HepG2 (cell line): ENCODE measurements around the gene UGP2. TPM values are rescaled to one million over a fixed set of nuclear protein-coding genes. Genes with fewer than 3 reads are reported as not detected.

Source experiments
- ATAC-seq: fragments of 200-7000 bp; cut with Tn5 transposase; 3 replicates; pipeline ENCODE4 v1.9.1; 2020; ENCODE audit warnings: mild to moderate bottlenecking, moderate library complexity
- BruUV-seq: library from RNA; stranded (reverse); fragments of 400-500 nt; replicated peaks from 2 replicates; lab custom pipeline; 2021; lab: Mats Ljungman, UMichigan
- CTCF ChIA-PET: fragments of 300-600 bp; formaldehyde crosslinking; extraction: SDS; loops from one replicate; lab custom pipeline; 2021; ENCODE audit warnings: low total read pairs, inconsistent platforms, low intra/inter-chr PET ratio; lab: Yijun Ruan, JAX
- POLR2A ChIA-PET: fragments of 350-600 bp; sonication (Branson Sonifier 250); formaldehyde crosslinking; loops from one replicate; lab custom pipeline; 2020; ENCODE audit warnings: antibody characterized with exemption, inconsistent platforms; lab: Yijun Ruan, JAX
- DNase-seq: peaks from one replicate; pipeline ENCODE4 v3.0.0-alpha.2; 2015; ENCODE audit warnings: low spot score
- FAIRE-seq: peaks from 3 replicates; lab custom pipeline; 2011; peaks lifted over from hg19 to GRCh38; lab: Jason Lieb, UNC
- H2AFZ ChIP-seq: one replicate; pipeline ENCODE4 v1.6.1; 2011; ENCODE audit warnings: low read length, inconsistent platforms
- H3K27ac ChIP-seq: fragments of 300-600 bp; 3 replicates; pipeline ENCODE4 v1.8.0; 2011; ENCODE audit warnings: mixed run types, mild to moderate bottlenecking, mixed read lengths, low read length, inconsistent platforms; ENCODE audit not compliant: insufficient read depth; ENCODE audit errors: extremely low read length
- H3K27me3 ChIP-seq, 2 experiments: fragments of 200-600 bp in 1 of 2; 2 replicates in 1 of 2; 3 replicates in 1 of 2; pipeline versions ENCODE4 v1.6.0 to v1.8.0; 2011; ENCODE audit warnings: low read length in 2 of 2, mild to moderate bottlenecking in 2 of 2, moderate library complexity in 2 of 2, inconsistent platforms in 1 of 2; ENCODE audit not compliant: insufficient read depth in 2 of 2, control insufficient read depth in 1 of 2
- H3K36me3 ChIP-seq, 2 experiments: fragments of 200-600 bp in 1 of 2; replicated peaks in 1 of 2; 2 replicates in 1 of 2; 3 replicates in 1 of 2; pipeline versions ENCODE4 v1.5.1 to v1.8.0; 2011; ENCODE audit warnings: low read length in 2 of 2, inconsistent platforms in 1 of 2; ENCODE audit not compliant: insufficient read depth in 2 of 2, control insufficient read depth in 1 of 2
- H3K4me1 ChIP-seq: 2 replicates; pipeline ENCODE4 v1.5.1; 2012; ENCODE audit warnings: low read length, inconsistent platforms; ENCODE audit not compliant: insufficient read depth
- H3K4me2 ChIP-seq: 2 replicates; pipeline ENCODE4 v1.6.0; 2011; ENCODE audit warnings: low read depth, low read length, inconsistent platforms
- H3K4me3 ChIP-seq, 3 experiments: fragments of 200-600 bp in 1 of 3; sonication (generic), shearing (Covaris generic) in 1 of 3; replicated peaks in 1 of 3; 2 replicates each; pipeline ENCODE4 v1.5.1; 2011 to 2016; ENCODE audit warnings: low read length in 3 of 3, inconsistent platforms in 2 of 3, low read depth in 2 of 3, mild to moderate bottlenecking in 2 of 3, control low read depth in 1 of 3, mixed read lengths in 1 of 3; ENCODE audit not compliant: insufficient read depth in 1 of 3
- H3K79me2 ChIP-seq: one replicate; pipeline ENCODE4 v1.6.1; 2011; ENCODE audit warnings: low read length, inconsistent platforms; ENCODE audit not compliant: insufficient read depth
- H3K9ac ChIP-seq: 2 replicates; pipeline ENCODE4 v1.6.0; 2011; ENCODE audit warnings: mild to moderate bottlenecking, low read depth, low read length, inconsistent platforms; ENCODE audit not compliant: insufficient read depth
- H3K9me3 ChIP-seq: 2 replicates; pipeline ENCODE4 v1.5.1; 2012; ENCODE audit warnings: mild to moderate bottlenecking, low read length
- H4K20me1 ChIP-seq: 2 replicates; pipeline ENCODE4 v1.6.0; 2011; ENCODE audit warnings: inconsistent platforms, mild to moderate bottlenecking, low read length, moderate library complexity; ENCODE audit not compliant: insufficient read depth
- BRCA1 ChIP-seq: sonication (generic); formaldehyde crosslinking; IDR thresholded peaks from 2 replicates; pipeline ENCODE4 v1.4.0; 2020; ENCODE audit warnings: missing genetic modification reagents
- ELF4 ChIP-seq: sonication (generic); formaldehyde crosslinking; IDR thresholded peaks from 2 replicates; pipeline ENCODE4 v1.5.0; 2020; ENCODE audit warnings: missing genetic modification reagents, mild to moderate bottlenecking, moderate library complexity, borderline replicate concordance
- NR1H2 ChIP-seq: sonication (generic); formaldehyde crosslinking; IDR thresholded peaks from 2 replicates; pipeline ENCODE4 v1.8.1; 2022; ENCODE audit warnings: low read depth, missing genetic modification reagents, borderline replicate concordance
- SATB2 ChIP-seq: sonication (generic); formaldehyde crosslinking; IDR thresholded peaks from 2 replicates; pipeline ENCODE4 v1.5.0; 2020; ENCODE audit warnings: missing genetic modification reagents
- SNAI1 ChIP-seq: sonication (generic); formaldehyde crosslinking; IDR thresholded peaks from 2 replicates; pipeline ENCODE4 v1.5.0; 2020; ENCODE audit warnings: mild to moderate bottlenecking, missing genetic modification reagents, borderline replicate concordance
- WGBS: methylation state at CpG from one replicate; pipeline ENCODE4 v1.1.6; 2017; ENCODE audit warnings: low lambda C conversion rate; 5-methylcytosine and 5-hydroxymethylcytosine counted together
- in situ Hi-C: cut with HindIII; loops from 2 replicates; pipeline ENCODE4 v1.10.0; 2017; ENCODE audit warnings: low pct_unique_long_range_greater_than_20kb; ENCODE audit not compliant: extremely low pct_ligation_motif_present
- intact Hi-C: fragments of 100-400 bp; cut with micrococcal nuclease; formaldehyde crosslinking; loops from one replicate; pipeline ENCODE4 v1.10.0; 2022; ENCODE audit not compliant: unreplicated experiment
- polyA plus RNA-seq, 8 experiments: library from polyadenylated mRNA; depleted of rRNA in 3 of 8; stranded (reverse) in 7 of 8; unstranded in 1 of 8; fragments of >200 nt; fragmentation: Illumina TruSeq in 4 of 8; extraction: Trizol in 4 of 8; gene quantifications; 2 replicates each; pipeline versions ENCODE4 v1.2.1 to v1.2.3, GENCODE V29; 2011 to 2016; ENCODE audit warnings: low read depth in 4 of 8, missing spikeins in 1 of 8, mixed read lengths in 1 of 8; ENCODE audit not compliant: insufficient read depth in 1 of 8
- total RNA-seq, 5 experiments: library from RNA; depleted of rRNA; stranded (reverse); fragments of >200 nt; fragmentation: Illumina TruSeq; extraction: Trizol; gene quantifications; 2 replicates each; pipeline ENCODE4 v1.2.3, GENCODE V29; 2016; ENCODE audit warnings: low read depth in 1 of 5
- TF ChIP-seq, protein P1 (sequence below): sonication (generic); formaldehyde crosslinking; IDR thresholded peaks from 2 replicates; pipeline ENCODE4 v1.4.0; 2020; ENCODE audit warnings: low read depth, mild to moderate bottlenecking, missing genetic modification reagents

The UGP2 gene
- total and polyA plus RNA-seq, 2 of the 13 experiments (the other 11 are each of a cell fraction or from before 2014, with no cell fraction given), result 96.0 to 134 TPM

DNA sequence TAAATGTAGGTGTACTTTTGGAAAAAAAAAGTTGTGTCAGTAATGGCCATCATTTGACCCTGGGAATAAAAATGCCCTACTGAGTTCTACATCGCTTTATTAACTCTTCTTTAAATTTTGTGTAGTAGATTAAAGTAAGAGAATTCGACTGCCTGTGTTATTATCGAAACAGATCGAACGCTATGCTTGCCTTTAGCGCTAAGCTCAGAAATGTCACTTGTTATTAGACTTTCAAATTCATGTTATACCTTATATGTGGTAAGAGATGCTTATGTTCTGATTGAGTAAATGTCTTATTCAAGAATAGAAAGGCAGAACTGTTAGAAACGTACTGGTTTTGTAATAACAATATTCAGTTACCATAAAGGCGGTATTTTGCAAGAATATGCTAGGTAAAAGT, 1.4 kb downstream of the UGP2 start:
- peaks cover 51% of the 10 kb centered on the region for H3K4me1 ChIP-seq
- WGBS, result 26% methylated on average over 8 of the region's 8 CpGs
- H3K36me3 ChIP-seq, result no peaks in the 10 kb centered on the region
- H3K27ac ChIP-seq, result peak overlapping the region; percentile 94
- ChIA-PET POLR2A (interaction anchor here (0.7 to 5.2 kb wide), 13 partner anchors 9 to 254 kb away, joined by 3 to 73 read pairs (median 19); partner anchors contain the start of genes MDH1 and WDPCP), CTCF (interaction anchor here (1.0 kb wide), 1 partner anchor 152 kb away, joined by 3 read pairs; no protein-coding TSS in a partner anchor)
- intact Hi-C loops (loop anchor here (2.0 kb wide), 1 partner anchor 254 kb away; the partner anchor contains the start of genes MDH1 and WDPCP), in situ Hi-C loops (no loop called here)
- H3K9me3 ChIP-seq, result no peaks in the 10 kb centered on the region
- no peak for FAIRE-seq
- peaks cover 64% of the 10 kb centered on the region for H3K79me2 ChIP-seq
- BruUV-seq, result no TSS peak
- peak overlapping the region; percentile 82 to 95 (median 85) for H3K4me3 ChIP-seq
- no peaks in the 10 kb centered on the region; a peak in 1 of 5 replicates for H3K27me3 ChIP-seq
- TF ChIP-seq, protein P1, sequence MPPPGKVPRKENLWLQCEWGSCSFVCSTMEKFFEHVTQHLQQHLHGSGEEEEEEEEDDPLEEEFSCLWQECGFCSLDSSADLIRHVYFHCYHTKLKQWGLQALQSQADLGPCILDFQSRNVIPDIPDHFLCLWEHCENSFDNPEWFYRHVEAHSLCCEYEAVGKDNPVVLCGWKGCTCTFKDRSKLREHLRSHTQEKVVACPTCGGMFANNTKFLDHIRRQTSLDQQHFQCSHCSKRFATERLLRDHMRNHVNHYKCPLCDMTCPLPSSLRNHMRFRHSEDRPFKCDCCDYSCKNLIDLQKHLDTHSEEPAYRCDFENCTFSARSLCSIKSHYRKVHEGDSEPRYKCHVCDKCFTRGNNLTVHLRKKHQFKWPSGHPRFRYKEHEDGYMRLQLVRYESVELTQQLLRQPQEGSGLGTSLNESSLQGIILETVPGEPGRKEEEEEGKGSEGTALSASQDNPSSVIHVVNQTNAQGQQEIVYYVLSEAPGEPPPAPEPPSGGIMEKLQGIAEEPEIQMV (CRISPR knock-in tag), result no peak
- TF ChIP-seq SNAI1 (CRISPR knock-in tag) (0 out of 2 replicates have a peak, but pooled peaks have one; percentile 73), BRCA1 (CRISPR knock-in tag) (0 out of 2 replicates have a peak, but pooled peaks have one; percentile 40), ELF4 (CRISPR knock-in tag) (0 out of 2 replicates have a peak, but pooled peaks have one; percentile 1), NR1H2 (no peak), SATB2 (no peak)
- TF ChIP-seq, all 625 proteins: peak for 3
- no peak overlapping the region for H2AFZ ChIP-seq
- H4K20me1 ChIP-seq, result peaks cover 35% of the 10 kb centered on the region
- peak overlapping the region; percentile 95 for H3K4me2 ChIP-seq
- H3K9ac ChIP-seq, result peak overlapping the region; percentile 92
- DNase-seq (no peak), ATAC-seq (no peak)
